22Rv1 (cell line): ENCODE results near the gene RET.

Experiments
- H3K27ac ChIP-seq: fragments of 450-650 bp; 2 replicates; pipeline ENCODE4 v1.5.1; 2017
- CTCF ChIP-seq: fragments of 450-650 bp; IDR thresholded peaks from 2 replicates; pipeline ENCODE4 v1.5.1; 2017; ENCODE audit warnings: mild to moderate bottlenecking
- ZFX ChIP-seq: fragments of 450-650 bp; IDR thresholded peaks from 2 replicates; pipeline ENCODE4 v1.6.1; 2017; ENCODE audit warnings: antibody characterized with exemption, borderline replicate concordance

Gene RET

DNA sequence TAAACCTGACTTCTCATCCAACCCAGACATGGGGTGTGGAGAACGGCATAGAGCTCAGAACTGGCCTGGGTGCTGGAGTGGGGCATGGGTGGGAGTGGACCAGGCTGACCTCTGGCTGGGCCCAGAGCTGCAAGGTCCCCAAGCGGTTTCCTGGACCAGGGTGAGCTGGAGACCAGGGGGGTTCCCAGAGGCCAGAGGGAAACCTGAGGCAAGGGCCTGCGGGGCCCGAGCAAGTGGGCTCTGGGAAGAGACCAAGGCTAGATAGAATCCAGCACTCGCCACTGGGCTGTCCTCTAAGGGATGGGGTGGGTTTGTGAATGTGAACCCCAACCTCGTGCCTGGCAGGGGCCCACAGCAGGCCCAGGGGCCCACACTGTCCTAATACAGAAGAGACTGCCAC lies 39.4 kb upstream of the RET start:
- TF ChIP-seq CTCF (no peak), ZFX (no peak)
- no peak overlapping the region for H3K27ac ChIP-seq

- TF ChIP-seq CTCF (no peak), ZFX (no peak)
- H3K27ac ChIP-seq, result no peak overlapping the region
Observed at GRCh38 chr10:43037942-43038782, 38.7 kb upstream of the RET start.

DNA sequence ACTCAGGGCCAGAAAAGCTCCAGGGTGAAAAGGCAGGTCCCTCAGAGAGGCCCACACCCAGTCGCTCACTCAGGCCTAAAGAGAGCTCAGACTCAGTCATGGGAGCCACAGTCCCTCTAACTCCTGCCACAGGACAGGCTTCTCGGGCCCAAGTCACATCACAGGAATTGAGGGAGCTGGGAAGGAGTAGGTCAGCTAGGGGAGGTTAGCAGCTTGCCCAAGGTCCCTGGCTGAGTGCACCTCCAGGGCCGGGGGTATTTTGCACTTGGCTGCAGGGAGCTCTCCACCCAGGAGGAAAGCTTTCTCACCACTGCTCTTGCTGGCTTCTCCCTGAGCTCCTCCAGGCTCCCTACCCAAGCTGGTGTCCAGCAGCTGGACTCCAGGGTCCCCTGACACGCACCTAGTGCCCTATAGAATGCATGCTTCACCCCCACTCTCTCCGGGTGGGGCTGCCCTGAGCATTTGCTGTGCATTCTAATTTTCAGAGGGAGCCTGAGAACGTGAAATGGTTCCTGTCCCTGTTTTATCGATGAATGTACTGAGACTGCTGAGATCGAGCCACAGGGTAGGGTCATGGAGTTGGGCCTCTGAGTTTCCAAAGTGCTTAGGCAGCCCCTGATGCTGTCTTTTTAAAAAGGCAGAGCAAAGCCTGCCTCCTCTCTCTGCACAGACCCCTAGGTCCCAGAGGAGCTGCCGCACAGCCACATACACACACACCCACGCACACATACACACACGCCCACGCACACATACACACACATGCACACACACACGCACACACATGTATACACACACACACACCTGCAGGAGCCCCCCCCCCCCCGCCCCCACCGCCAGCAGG lies 37.9 kb upstream of the RET start:
- H3K27ac ChIP-seq, result no peak overlapping the region
- TF ChIP-seq ZFX (no peak), CTCF (no peak)

GRCh38 chr10:43039624-43040481 lies 37.0 kb upstream of the RET start:
- no peak overlapping the region for H3K27ac ChIP-seq
- TF ChIP-seq ZFX, result no peak
- no peak for TF ChIP-seq CTCF

DNA sequence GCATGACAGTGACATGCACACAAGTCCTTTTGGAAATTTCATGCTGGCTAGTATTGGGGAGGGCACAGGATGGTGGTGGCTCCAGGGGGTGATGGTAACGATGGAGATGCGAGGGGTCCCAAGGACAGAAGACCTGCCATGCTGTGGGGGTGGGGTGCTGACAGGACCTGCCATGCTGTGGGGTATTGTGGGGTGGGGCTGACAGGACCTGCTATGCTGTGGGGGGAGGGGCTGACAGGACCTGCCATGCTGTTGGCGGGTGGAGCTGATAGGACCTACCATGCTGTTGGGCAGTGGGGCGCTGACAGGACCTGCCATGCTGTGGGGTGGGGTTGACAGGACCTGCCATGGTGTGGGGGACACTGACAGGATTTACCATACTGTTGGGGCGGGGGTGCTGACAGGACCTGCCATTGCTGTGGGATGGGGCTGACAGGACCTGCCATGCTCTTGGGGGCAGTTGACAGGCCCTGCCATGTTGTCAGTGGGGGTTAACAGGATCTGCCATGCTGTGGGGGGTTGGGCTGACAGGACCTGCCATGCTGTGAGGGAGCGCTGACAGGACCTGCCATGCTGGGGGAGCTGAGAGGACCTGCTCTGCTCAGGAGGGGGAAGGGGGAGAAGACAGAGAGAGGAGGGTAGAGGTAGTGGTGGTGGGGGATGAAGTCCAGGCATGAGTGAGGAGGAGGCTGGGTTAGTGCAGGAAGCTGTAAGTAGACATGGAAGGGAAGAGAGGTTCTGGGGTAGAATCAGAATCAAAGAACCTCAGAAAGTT lies 36.2 kb upstream of the RET start:
- TF ChIP-seq CTCF (no peak), ZFX (no peak)
- H3K27ac ChIP-seq, result no peak overlapping the region
